ENCODE data around the gene RGPD8.
"Not testable (repeated sequence)": the region's sequence is repeated elsewhere in the genome, so short reads cannot be mapped to it uniquely, and the experiment has no call there.

Gene RGPD8

GRCh38 chr2:112352292-112352691 is 81.2 kb downstream of the RGPD8 start:
- H3K27ac ChIP-seq (ENCODE audit: low read length); H3K4me3 ChIP-seq (ENCODE audit: low read depth in 1 of 2, low read length in 2 of 2); H3K36me3 ChIP-seq (ENCODE audit: control insufficient read depth in 1 of 2, insufficient read depth in 2 of 2, low read length in 2 of 2); H3K4me1 ChIP-seq (ENCODE audit: control insufficient read depth in 1 of 2, insufficient read depth in 2 of 2, low read length in 2 of 2); H3K9me3 ChIP-seq (ENCODE audit: control insufficient read depth in 1 of 2, low read length in 2 of 2); H3K27me3 ChIP-seq (ENCODE audit: low read depth, low read length): not testable (repeated sequence)

GRCh38 chr2:112345030-112346027 is 88.1 kb downstream of the RGPD8 start:
- H3K36me3 ChIP-seq (ENCODE audit: control insufficient read depth in 1 of 2, insufficient read depth in 2 of 2, low read length in 2 of 2), result no peaks in the 10 kb centered on the region
- H3K27me3 ChIP-seq (ENCODE audit: low read depth, low read length), result no peaks in the 10 kb centered on the region
- no peak overlapping the region for H3K4me3 ChIP-seq (ENCODE audit: low read depth in 1 of 2, low read length in 2 of 2)
- no peak overlapping the region for H3K27ac ChIP-seq (ENCODE audit: low read length)
- no peaks in the 10 kb centered on the region for H3K9me3 ChIP-seq (ENCODE audit: control insufficient read depth in 1 of 2, low read length in 2 of 2)
- H3K4me1 ChIP-seq (ENCODE audit: control insufficient read depth in 1 of 2, insufficient read depth in 2 of 2, low read length in 2 of 2), result no peaks in the 10 kb centered on the region

GRCh38 chr2:112343827-112344585 is 89.4 kb downstream of the RGPD8 start:
- H3K36me3 ChIP-seq (ENCODE audit: control insufficient read depth in 1 of 2, insufficient read depth in 2 of 2, low read length in 2 of 2), result no peaks in the 10 kb centered on the region
- no peaks in the 10 kb centered on the region for H3K27me3 ChIP-seq (ENCODE audit: low read depth, low read length)
- H3K27ac ChIP-seq (ENCODE audit: low read length), result no peak overlapping the region
- H3K4me1 ChIP-seq (ENCODE audit: control insufficient read depth in 1 of 2, insufficient read depth in 2 of 2, low read length in 2 of 2), result no peaks in the 10 kb centered on the region
- no peak overlapping the region for H3K4me3 ChIP-seq (ENCODE audit: low read depth in 1 of 2, low read length in 2 of 2)
- H3K9me3 ChIP-seq (ENCODE audit: control insufficient read depth in 1 of 2, low read length in 2 of 2), result no peaks in the 10 kb centered on the region

- H3K9me3 ChIP-seq (ENCODE audit: control insufficient read depth in 1 of 2, low read length in 2 of 2), result no peaks in the 10 kb centered on the region
Measured at GRCh38 chr2:112342067-112342550, 91.3 kb downstream of the RGPD8 start.

GRCh38 chr2:112340475-112341267 is 92.8 kb downstream of the RGPD8 start:
- H3K4me1 ChIP-seq (ENCODE audit: control insufficient read depth in 1 of 2, insufficient read depth in 2 of 2, low read length in 2 of 2), result no peaks in the 10 kb centered on the region
- H3K27ac ChIP-seq (ENCODE audit: low read length), result no peak overlapping the region
- H3K9me3 ChIP-seq (ENCODE audit: control insufficient read depth in 1 of 2, low read length in 2 of 2), result no peaks in the 10 kb centered on the region
- H3K4me3 ChIP-seq (ENCODE audit: low read depth in 1 of 2, low read length in 2 of 2), result no peak overlapping the region
- peaks cover 0 to 2% of the 10 kb centered on the region in 2 donors for H3K36me3 ChIP-seq (ENCODE audit: control insufficient read depth in 1 of 2, insufficient read depth in 2 of 2, low read length in 2 of 2)
- H3K27me3 ChIP-seq (ENCODE audit: low read depth, low read length), result no peaks in the 10 kb centered on the region

More at GRCh38 chr2:112342067-112342550, 91.3 kb downstream of the RGPD8 start:
- Histone ChIP-seq H3K4me3 (ENCODE audit: low read depth in 1 of 2, low read length in 2 of 2) (no peak overlapping the region), H3K27me3 (ENCODE audit: low read depth, low read length) (no peaks in the 10 kb centered on the region), H3K27ac (ENCODE audit: low read length) (no peak overlapping the region), H3K4me1 (ENCODE audit: control insufficient read depth in 1 of 2, insufficient read depth in 2 of 2, low read length in 2 of 2) (no peaks in the 10 kb centered on the region), H3K36me3 (ENCODE audit: control insufficient read depth in 1 of 2, insufficient read depth in 2 of 2, low read length in 2 of 2) (no peaks in the 10 kb centered on the region)

GRCh38 chr2:112339986-112340385 is 93.5 kb downstream of the RGPD8 start:
- no peak overlapping the region for H3K27ac ChIP-seq (ENCODE audit: low read length)
- no peaks in the 10 kb centered on the region for H3K4me1 ChIP-seq (ENCODE audit: control insufficient read depth in 1 of 2, insufficient read depth in 2 of 2, low read length in 2 of 2)
- H3K36me3 ChIP-seq (ENCODE audit: control insufficient read depth in 1 of 2, insufficient read depth in 2 of 2, low read length in 2 of 2), result peaks cover 0 to 3% of the 10 kb centered on the region in 2 donors
- no peaks in the 10 kb centered on the region for H3K9me3 ChIP-seq (ENCODE audit: control insufficient read depth in 1 of 2, low read length in 2 of 2)
- H3K27me3 ChIP-seq (ENCODE audit: low read depth, low read length), result no peaks in the 10 kb centered on the region
- H3K4me3 ChIP-seq (ENCODE audit: low read depth in 1 of 2, low read length in 2 of 2), result no peak overlapping the region

- Histone ChIP-seq H3K27me3 (ENCODE audit: low read depth, low read length) (no peaks in the 10 kb centered on the region), H3K9me3 (ENCODE audit: control insufficient read depth in 1 of 2, low read length in 2 of 2) (no peaks in the 10 kb centered on the region), H3K36me3 (ENCODE audit: control insufficient read depth in 1 of 2, insufficient read depth in 2 of 2, low read length in 2 of 2) (peaks cover 8 to 22% of the 10 kb centered on the region in 2 donors), H3K27ac (ENCODE audit: low read length) (no peak overlapping the region), H3K4me1 (ENCODE audit: control insufficient read depth in 1 of 2, insufficient read depth in 2 of 2, low read length in 2 of 2) (no peaks in the 10 kb centered on the region), H3K4me3 (ENCODE audit: low read depth in 1 of 2, low read length in 2 of 2) (no peak overlapping the region)
Measured at GRCh38 chr2:112335600-112335999, 97.8 kb downstream of the RGPD8 start.

- Histone ChIP-seq H3K4me1 (ENCODE audit: control insufficient read depth in 1 of 2, insufficient read depth in 2 of 2, low read length in 2 of 2) (no peaks in the 10 kb centered on the region), H3K27ac (ENCODE audit: low read length) (no peak overlapping the region), H3K36me3 (ENCODE audit: control insufficient read depth in 1 of 2, insufficient read depth in 2 of 2, low read length in 2 of 2) (peaks cover 8 to 33% of the 10 kb centered on the region in 2 donors), H3K4me3 (ENCODE audit: low read depth in 1 of 2, low read length in 2 of 2) (no peak overlapping the region), H3K9me3 (ENCODE audit: control insufficient read depth in 1 of 2, low read length in 2 of 2) (peaks cover 0 to 4% of the 10 kb centered on the region in 2 donors), H3K27me3 (ENCODE audit: low read depth, low read length) (no peaks in the 10 kb centered on the region)
Measured at GRCh38 chr2:112332123-112332696, 101.2 kb downstream of the RGPD8 start.

GRCh38 chr2:112322919-112323318 is 110.5 kb downstream of the RGPD8 start:
- Histone ChIP-seq H3K36me3 (ENCODE audit: control insufficient read depth in 1 of 2, insufficient read depth in 2 of 2, low read length in 2 of 2) (peaks cover 4 to 45% of the 10 kb centered on the region in 2 donors), H3K4me3 (ENCODE audit: low read depth in 1 of 2, low read length in 2 of 2) (no peak overlapping the region), H3K4me1 (ENCODE audit: control insufficient read depth in 1 of 2, insufficient read depth in 2 of 2, low read length in 2 of 2) (no peaks in the 10 kb centered on the region), H3K27me3 (ENCODE audit: low read depth, low read length) (no peaks in the 10 kb centered on the region), H3K27ac (ENCODE audit: low read length) (no peak overlapping the region), H3K9me3 (ENCODE audit: control insufficient read depth in 1 of 2, low read length in 2 of 2) (peaks cover 0 to 2% of the 10 kb centered on the region in 2 donors)

- Histone ChIP-seq H3K4me1 (ENCODE audit: control insufficient read depth in 1 of 2, insufficient read depth in 2 of 2, low read length in 2 of 2) (no peaks in the 10 kb centered on the region), H3K27me3 (ENCODE audit: low read depth, low read length) (no peaks in the 10 kb centered on the region), H3K36me3 (ENCODE audit: control insufficient read depth in 1 of 2, insufficient read depth in 2 of 2, low read length in 2 of 2) (peaks cover 4 to 39% of the 10 kb centered on the region in 2 donors), H3K27ac (ENCODE audit: low read length) (no peak overlapping the region), H3K4me3 (ENCODE audit: low read depth in 1 of 2, low read length in 2 of 2) (no peak overlapping the region), H3K9me3 (ENCODE audit: control insufficient read depth in 1 of 2, low read length in 2 of 2) (no peaks in the 10 kb centered on the region)
Measured at GRCh38 chr2:112321375-112322320, 111.8 kb downstream of the RGPD8 start.

Data from muscle layer of duodenum (tissue), 2 donors.